Stimulated activated CD4-positive, alpha-beta T cell treated with anti-CD3 and anti-CD28 coated beads, Interleukin-15, amount 100 ng/mL, for 24 hours (primary cell): ENCODE results near the gene GJC1.
"Not testable (repeated sequence)": the region's sequence is repeated elsewhere in the genome, so short reads cannot be mapped to it uniquely, and the experiment has no call there.

ENCODE experiments used
- DNase-seq: peaks from one replicate; pipeline ENCODE4 v3.0.0-alpha.2; 2020

Gene GJC1

DNA sequence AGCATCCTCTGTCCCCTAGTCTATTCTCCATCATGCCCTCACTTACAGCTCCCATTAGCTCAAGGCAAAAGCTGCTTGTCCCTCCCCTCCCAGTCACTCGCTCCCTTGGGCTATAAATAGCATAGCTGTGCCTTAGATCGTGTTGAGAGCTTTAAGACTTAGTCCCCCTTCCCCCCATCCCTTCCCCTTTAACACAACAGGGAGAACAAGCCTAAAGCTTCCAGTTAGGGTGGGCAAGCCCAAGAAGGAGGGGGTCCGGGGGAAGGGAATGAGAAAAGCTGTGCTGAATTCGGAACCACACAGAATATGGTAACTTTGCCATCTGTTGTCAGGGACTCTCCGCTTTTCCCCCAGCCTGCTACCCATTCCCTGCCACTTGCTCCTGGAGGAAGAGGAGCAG, 12.7 kb upstream of the GJC1 start:
- DNase-seq, result no peak

DNA sequence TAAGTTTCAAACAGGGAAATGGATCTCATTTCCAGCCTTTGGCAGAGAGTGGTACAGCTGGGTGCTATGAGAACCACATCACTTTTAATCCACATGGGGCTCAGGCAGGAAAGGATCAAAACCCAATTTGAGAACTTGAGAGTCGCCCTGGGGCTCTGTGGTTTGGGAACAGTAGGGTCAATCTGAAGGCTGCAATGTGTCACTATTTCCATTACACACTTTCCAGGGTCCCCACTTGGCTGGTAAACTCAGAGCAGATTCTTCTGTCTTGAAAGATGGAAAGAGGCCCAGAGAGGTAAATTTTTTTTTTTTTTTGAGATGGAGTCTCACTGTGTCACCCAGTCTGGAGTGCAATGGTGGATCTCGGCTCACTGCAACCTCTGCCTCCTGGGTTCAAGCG, 10.8 kb upstream of the GJC1 start:
- DNase-seq, result peak; percentile 29

DNA sequence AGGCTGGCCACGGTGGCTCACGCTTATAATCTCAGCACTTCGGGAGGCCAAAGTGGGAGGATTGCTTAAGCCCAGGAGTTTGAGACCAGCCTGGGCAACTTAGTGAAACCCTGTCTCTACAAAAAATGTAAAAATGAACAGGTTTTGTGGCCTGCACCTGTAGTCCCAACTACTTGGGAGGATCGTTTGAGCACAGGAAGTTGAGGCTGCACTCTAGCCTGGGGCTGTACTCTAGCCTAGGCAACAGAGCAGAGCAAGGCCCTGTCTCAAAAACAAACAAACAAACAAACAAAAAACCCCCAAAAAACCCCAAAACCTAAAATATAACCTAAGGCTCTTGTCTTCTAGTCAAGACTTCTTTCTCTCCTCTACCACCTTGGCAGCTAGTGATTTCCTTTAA, 10.2 kb upstream of the GJC1 start:
- no peak for DNase-seq

- no peak for DNase-seq
Measured at GRCh38 chr17:44837196-44837595, 7.1 kb upstream of the GJC1 start.

DNA sequence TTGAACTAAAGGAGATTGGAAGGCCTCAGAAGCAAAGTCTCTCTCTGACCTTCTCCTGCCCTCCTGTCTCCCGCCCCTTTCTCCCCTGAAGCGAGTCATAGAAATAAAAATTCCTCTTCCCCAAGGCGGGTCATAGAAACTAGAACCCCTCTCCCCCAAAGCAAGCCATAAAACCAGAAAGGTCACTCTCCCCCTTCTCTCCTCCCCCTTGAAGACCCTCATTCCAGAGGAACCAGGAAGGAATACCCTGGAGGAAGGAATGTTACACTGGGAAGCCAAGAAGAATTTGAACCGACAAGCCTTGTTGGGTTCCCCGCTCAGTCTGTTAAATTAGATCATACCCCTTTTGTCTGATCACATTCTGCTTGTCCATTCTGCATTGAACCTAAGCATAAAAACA, 2.7 kb upstream of the GJC1 start:
- DNase-seq, result no peak

- DNase-seq, result no peak
Measured at GRCh38 chr17:44831371-44831770, 1.3 kb upstream of the GJC1 start.

DNA sequence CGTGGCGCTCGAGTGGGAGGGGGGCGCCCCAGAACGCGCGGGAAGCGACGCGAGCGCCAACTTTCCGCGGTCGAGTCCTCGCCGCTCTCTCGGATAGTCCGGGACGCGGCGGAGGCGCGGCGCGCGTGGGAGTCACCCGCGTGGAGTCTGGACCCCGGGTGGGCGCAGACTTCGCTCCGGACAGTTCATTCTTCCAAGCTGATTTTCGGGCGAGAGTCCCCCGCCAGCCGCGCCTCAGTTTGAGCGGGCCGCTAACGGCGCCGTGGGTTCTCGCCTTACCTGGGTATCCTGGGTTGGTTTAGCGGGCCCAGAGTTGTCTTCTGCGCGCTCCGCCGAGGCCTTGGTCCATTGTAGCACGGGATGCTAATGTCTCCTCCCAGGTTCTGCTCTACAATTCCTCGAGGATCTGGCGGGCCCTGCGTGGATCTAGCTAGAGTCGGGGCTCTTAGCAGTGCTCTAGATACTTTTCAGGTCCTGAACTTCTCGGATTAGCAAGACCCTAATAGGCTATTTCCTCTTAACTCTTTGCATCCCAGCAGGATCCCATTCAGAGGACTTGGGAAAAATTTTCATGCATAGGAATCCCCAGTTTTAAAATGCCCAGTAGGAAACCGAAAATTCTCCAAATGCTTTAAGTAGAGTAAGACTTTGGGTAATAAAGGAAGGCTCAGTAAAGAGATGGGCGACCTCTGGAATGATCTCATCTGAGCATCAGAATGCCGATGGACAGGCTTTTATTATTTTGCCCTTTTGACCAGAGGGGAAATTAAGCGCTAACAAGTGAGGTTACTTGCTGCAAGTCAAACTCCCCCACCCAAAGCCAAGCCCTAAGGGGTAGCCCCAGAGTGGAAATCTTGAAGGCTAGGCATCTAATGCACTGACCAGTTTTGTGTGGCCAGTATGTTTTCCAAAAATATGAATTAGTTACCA, 537 bp upstream of the GJC1 start:
- DNase-seq, result peak; percentile 38

DNA sequence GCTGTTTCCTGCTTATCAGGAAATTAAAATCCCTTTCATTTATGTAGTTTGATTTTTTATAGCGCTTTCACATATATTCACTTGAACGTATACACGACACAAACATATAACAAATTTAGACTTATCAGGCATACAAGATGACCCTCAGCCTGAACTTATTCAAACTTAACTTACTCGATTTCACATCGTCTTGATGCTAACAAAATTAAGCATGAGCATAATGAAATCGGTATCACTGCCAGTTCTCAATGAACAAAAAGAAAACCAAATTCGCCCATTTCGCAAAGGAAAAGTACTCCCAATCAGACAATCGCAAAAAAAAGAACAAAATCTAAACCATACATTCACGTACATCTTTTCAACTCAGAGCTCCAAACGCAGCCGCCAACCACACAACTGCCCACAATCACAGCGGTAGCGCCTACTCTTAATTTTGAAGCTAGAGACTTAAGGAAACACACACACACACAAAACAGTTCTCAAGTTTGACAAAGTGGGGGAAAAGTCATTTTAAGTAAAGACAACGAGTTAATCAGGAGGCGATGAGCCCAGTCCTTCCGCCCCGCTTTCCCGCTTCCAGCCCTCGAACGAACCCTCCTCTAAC, 1.1 kb downstream of the GJC1 start:
- DNase-seq, result peak; percentile 28

GRCh38 chr17:44827863-44828262, 2.2 kb downstream of the GJC1 start:
- no peak for DNase-seq

GRCh38 chr17:44826123-44826790, 3.8 kb downstream of the GJC1 start:
- DNase-seq, result no peak

DNA sequence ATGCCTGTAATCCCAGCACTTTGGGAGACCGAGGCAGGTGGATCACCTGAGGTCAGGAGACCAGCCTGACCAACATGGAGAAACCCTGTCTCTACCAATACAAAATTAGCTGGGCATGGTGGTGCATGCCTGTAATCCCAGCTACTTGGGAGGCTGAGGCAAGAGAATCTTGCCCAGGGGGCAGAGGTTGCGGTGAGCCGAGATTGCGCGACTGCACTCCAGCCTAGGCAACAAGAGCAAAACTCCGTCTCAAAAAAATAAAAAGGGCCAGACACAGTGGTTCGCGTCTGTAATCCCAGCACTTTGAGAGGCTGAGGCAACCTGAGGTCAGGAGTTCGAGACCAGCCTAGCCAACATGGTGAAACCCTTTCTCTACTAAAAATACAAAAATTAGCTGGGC, 4.9 kb downstream of the GJC1 start:
- not testable (repeated sequence) for DNase-seq

GRCh38 chr17:44820631-44821212, 9.4 kb downstream of the GJC1 start:
- no peak for DNase-seq

- DNase-seq, result not testable (repeated sequence)
Measured at GRCh38 chr17:44818508-44818907, 11.6 kb downstream of the GJC1 start.

DNA sequence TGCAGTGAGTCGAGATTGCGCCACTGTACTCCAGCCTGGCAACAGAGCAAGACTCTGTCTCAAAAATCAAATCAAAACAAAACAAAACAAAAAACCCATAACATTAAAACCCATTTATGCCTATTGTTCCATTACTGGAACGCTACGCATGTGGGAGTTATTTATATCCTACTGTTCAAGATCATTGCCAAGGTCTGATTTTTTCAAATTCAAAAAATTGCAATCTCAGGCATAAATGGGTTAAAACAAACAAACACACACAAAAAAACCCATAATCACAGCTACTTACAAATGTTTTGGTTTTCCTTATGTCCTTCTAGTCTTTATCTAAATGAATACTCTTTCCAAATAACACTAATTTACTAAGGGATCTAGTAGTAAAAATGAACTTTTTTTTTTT, 17.8 kb downstream of the GJC1 start:
- DNase-seq, result no peak

- not testable (repeated sequence) for DNase-seq
Measured at GRCh38 chr17:44808656-44809388, 21.3 kb downstream of the GJC1 start.

GRCh38 chr17:44808156-44808555, 21.9 kb downstream of the GJC1 start:
- no peak for DNase-seq

- DNase-seq, result no peak
Measured at GRCh38 chr17:44807817-44808155, 22.3 kb downstream of the GJC1 start.

DNA sequence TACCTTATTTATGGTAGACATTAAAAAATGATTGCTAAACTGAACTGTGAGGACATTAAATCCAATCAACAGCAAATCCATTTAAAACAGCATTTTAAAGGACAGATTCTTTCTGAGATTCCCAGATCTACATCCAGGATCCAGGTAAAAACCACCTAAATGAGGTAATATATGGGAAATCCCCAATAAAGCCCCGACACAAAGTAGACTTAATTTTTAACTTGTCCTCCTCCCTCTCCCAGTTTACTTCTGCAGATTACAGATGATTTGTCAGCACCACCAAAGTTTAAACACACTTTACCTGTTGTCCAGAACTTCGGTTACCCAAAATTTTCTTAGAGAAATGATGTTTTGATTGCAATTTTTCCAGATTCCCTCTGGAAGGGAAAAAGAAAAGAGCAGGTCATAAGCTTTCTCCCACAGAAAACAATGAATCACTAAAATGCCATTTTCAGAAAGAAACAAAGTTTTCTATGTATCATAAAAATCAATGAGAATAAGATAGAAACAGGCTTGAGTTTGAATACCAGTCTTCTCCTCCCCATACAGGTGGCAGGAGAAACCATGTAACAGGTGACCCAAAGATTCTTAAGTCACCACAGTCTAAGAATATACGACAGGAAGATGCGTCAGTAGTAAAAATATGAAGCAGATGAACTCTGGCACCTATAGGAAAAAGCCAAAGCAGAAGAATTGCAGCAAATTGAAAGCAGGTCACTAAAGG, 22.8 kb downstream of the GJC1 start:
- no peak for DNase-seq

- no peak for DNase-seq
Measured at GRCh38 chr17:44804302-44805089, 25.6 kb downstream of the GJC1 start.

DNA sequence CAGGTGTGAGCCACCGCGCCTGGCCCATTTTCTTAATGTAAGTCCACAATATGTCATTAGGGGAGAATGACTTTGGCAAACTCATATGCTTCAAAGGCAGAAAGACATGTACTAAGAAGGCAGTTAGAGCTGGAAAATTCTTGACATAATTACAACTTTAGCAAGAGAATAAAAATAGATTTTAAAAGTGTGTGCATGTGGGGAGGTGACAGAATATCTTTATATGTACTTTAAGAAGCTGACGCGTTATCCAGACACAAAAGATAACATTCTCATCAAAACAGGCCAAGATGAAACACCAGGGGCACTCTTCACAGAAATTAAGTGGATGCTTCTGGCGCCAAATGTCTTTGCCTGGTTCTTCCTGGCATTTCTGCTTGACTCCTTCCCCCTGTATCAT, 28.2 kb downstream of the GJC1 start:
- DNase-seq, result no peak

DNA sequence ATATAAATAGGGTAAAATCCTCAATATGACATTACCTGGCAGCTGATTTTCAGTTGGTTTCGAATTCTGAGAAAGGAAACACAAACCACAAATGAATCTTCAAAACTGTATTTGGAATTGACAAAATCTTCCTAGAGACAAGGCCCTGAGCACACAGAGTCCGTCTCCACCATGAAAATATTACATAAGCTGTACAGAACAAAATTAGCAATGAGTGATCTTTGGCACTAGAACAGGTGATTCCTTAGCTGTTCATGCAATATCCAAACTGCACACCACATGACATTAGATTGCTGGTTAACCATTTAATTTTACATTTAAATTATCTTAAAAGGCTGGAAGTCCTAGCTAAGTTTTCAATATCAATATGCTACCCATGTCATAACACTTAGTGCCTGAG, 31.7 kb downstream of the GJC1 start:
- no peak for DNase-seq
